Stimulated activated CD8-positive, alpha-beta memory T cell treated with anti-CD3 and anti-CD28 coated beads, Interleukin-15, amount 100 ng/mL, for 4 hours (primary cell): ENCODE measurements around the gene CBY1.
A peak's percentile ranks its signal among the peaks of the same experiment; 100 is the strongest.

ENCODE experiments used
- DNase-seq, 2 donors: peaks; one replicate each; pipeline ENCODE4 v3.0.0-alpha.2; 2020; ENCODE audit warnings: low read depth in 2 of 2

The CBY1 gene

DNA sequence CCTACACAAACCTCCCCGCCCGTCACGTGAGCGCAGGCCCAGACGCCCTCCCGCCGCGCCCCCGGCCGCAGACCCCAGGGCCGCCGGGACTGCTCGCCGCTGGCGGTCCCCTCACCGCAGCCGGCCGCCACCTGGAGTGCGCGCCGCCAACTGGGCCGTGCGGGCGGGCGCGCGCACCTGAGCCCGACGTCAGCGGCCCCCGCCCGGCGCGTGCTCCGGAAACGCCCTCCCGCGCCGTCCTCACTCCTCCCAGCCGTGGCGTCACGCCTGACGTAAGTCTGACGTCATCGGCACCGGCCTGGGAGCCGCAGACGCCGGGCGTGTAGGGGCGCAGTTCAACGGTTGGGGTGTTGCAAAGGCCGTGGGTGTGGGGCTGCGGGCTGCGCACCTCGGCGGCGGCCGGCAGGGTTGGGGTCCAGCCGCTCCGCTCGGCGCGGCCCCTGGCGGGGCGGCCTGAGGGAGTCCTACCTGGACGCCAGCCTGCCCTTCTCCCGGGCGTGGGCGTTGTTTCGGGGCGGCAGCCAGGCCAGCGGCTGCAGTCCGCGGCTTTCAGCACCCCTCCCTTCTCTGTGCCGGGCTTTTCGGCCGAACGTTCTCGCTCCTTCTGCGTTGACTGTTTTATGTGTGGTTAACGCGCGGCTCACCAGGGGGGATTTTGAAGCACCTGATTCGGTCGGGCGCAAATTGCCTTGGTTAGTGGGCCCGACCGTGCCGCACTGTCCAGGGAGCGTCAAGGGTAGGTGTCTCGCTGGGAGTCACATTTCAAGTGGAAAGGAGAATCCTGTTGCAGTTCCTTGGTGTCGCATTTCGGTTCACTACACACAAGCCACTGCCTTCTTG is 44.6 kb downstream of the CBY1 start, which contains the start of gene JOSD1:
TSS of gene JOSD1 (minus strand) at position 155 of the 840 bp plus-strand sequence. CDS start 956 bp downstream, outside the sequence.
- peak; percentile 94 to 96 for DNase-seq

DNA sequence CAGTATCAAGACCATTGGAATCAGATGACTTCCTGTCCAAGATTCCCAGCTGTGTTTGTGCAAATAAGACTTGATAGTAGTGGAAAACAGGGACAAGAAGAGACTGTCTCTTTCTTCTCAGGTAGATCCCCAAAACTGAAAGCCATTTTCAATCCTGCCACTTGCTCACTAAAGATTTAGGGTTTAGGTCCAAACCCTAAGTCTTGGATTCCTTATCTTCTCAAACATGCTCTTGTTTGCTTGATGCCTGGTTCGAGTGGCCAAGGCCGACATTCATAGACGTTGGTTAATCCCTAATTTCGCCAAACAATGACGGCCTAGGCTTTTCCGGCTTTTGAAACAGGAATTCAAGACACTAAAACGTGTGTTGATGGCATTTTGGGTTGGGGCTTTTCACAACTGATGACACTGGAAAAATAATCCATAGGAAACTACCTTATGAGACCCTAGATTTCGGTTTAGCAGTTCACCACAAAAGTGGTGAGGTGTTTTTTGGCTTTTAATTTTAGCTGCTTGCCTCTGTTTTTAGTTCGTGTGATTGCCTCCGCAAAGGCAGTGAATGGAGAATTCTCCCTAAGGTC is 48.3 kb downstream of the CBY1 start:
- DNase-seq, result no peak

DNA sequence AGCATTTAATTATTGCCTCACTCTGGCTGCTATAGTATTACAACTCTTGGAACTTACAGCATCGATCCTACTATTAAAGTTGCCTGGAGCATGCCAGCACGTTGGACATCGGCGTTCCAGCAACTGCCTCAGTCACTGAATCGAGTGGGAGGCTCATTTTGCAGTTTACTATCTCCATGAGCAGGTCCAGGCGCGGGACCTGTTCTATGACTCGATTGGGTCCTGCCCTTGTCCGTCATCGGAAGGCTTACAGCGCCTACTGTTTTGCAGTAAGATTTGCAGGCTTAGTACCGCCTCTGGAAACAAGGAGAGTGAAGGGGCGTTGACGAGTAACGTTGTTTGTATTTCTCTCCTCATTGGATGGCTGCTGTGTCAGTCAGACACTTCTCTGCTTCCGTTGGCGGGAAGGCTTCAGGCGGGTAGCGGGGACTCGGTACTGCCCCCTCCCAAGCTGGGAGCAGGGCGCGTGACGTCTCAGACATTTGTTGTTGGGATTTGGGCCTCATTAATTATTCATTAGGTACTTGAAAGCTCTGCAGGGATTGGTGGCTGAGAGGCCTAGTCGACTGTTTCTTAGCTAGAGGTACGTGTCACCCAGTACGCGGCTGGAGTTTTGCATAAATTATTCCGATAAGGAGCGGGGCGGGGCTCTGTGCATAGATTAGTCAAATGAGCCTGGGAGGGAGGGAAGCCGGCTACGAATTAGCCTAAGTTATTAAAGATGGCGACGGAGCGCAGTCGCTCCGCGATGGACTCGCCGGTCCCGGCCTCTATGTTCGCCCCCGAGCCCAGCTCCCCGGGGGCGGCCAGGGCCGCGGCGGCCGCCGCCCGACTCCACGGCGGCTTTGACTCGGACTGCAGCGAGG is 49.0 kb downstream of the CBY1 start, which contains the start of gene GTPBP1:
TSS of gene GTPBP1 (plus strand) at position 710 of the 866 bp plus-strand sequence. CDS start at position 722, 12 bp downstream.
- peak; percentile 91 to 98 for DNase-seq

DNA sequence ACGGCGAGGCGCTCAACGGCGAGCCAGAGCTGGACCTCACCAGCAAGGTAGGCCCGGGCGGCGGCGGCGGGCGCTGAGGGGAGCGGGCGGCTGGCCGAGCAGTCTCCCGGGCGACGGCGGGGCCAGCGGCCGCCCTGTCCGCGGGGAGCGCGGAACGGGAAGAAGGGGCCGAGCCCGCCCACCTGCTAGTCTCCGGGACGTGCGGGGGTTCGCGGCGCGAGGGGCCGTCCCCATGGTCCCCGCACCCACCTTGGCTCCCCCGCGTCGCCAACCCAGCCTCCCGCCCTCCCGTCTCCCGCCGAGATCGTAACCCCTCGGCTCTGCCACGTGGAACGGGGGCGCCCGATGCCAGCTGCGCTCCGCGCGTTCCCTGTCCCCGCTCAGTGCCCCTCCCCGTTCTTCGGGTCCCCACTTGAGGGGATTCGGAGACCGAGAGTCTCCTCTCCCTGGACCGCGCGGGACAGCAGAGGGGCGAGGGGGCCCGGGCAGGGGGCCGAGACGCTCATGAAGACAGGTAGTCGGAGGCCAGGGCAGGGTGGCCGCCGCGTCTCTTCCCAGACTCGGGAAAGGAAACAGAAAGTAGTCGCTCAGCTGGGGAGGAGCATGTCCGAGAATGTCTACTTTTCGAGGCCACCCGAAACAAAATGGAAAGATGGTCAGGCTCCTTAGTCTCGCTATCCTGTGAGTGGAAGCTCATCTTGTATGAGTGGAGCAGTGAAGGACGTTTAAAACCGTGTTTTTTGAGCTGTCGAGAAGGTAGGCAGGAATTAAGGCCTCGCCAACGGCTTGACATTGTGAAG is 49.9 kb downstream of the CBY1 start:
- peak in 1 of 2 donors; percentile 28 for DNase-seq

- DNase-seq, result no peak
Observed at GRCh38 chr22:38706901-38707195, 50.4 kb downstream of the CBY1 start.

- DNase-seq, result no peak
Observed at GRCh38 chr22:38707346-38707745, 50.9 kb downstream of the CBY1 start.

GRCh38 chr22:38707984-38708383 is 51.5 kb downstream of the CBY1 start:
- DNase-seq, result no peak

DNA sequence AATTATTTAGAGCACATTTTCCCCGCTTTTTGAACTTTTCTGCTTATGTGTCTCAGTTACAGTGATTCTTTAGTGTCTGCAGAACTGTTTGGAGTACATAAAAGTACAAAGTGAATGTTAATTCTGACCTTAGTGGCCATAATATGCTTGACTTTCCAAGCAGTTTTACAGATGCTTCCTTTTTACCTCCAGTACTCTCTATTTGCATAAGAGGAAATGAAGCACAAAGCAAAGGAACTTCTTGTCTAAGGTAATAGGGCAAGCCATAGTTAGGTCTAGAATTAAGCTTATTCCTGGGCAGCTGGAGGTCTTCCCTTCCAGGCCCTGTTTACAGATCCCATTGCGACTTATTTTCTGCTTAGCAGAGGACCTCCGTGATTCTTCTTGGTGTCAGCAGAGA is 52.9 kb downstream of the CBY1 start:
- DNase-seq, result no peak

DNA sequence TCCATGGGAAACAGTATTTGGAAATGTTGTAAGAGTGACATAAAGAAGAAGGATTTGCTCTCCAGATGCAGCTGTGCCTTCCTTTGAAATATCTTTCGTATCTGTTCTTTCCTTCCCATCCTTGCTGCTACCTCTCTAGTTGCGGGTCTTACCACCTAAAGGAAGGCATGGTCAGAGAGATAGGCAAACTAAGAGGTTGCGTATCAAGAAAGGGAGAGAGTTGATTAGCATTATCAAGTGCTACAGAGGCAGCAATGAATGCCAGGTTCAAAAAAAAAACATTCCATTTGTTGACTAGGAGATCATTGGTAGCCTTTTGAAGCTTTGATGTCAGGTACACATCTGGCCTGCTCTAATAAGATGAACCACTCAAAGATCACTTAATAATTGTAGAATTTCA is 53.9 kb downstream of the CBY1 start:
- no peak for DNase-seq

DNA sequence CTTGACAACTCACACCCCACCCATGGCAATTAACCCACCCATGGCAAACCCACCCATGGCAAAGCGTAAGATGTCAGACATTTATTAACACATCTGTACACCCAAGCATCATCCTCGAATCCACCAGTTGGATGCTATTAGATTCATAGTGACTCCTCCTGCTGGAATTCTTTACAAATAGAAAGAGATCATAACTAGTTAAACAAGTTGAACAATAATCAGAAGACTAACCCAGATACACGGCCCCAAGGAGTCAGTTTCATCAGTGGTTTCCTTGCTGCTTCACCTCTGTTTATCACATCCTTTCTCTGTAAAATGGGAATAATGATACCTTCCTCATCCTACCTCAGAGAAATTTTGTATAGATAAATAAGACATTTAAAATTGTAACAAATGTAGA is 54.4 kb downstream of the CBY1 start:
- DNase-seq, result no peak

DNA sequence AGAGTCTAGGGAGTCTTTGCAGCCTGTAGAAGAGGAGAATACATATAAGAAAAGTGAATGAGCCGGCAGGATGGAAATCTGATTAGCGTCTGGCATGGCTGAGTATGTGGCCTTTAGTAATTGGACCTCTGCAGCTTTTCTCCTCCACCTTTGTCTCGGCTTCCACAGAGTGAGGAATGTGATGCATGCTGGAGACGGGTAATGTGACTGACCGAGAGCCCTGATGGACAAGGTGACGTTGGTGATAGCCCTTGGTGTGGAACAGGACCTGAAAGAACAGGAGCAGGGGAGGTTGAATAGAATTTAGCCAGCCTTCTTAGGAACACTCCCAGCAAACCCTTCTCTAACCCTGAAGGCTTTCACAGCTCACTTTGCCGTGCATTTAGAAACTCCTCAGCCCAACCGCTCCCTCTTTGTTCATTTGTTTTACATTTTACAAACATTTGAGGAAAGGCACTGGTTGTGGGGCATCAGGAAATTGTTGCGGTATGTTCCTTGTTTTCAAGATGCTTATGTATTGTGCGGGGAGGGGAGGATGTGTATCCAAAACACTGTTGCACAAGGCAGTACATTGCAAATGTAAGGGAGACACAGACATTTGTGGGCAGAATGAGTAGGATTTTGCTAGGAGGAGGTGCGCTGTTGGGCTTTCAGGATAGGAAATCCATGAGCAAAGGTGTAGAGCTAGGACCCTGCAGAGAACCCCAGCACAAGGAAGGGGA is 56.2 kb downstream of the CBY1 start:
- DNase-seq, result no peak

DNA sequence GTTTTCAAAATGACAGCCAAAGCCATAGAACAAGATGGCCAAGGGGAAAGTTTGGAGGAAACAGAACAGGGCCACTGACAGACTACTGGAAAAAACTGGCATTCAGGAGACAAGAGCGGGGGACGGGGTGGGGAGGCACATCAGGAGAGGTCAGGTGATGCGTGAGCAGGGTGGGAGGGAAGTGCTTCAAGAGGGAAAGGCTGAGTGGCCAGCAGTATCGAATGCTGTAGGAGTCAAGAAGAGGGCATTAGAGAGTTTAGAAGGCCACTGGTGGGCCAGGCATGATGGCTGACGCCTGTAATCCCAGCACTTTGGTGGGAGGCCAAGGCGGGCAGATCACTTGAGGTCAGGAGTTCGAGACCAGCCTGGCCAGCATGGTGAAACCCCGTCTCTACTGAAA is 57.5 kb downstream of the CBY1 start:
- no peak for DNase-seq

- DNase-seq, result no peak
Observed at GRCh38 chr22:38715176-38715764, 58.8 kb downstream of the CBY1 start.

- no peak for DNase-seq
Observed at GRCh38 chr22:38715852-38716251, 59.4 kb downstream of the CBY1 start.

DNA sequence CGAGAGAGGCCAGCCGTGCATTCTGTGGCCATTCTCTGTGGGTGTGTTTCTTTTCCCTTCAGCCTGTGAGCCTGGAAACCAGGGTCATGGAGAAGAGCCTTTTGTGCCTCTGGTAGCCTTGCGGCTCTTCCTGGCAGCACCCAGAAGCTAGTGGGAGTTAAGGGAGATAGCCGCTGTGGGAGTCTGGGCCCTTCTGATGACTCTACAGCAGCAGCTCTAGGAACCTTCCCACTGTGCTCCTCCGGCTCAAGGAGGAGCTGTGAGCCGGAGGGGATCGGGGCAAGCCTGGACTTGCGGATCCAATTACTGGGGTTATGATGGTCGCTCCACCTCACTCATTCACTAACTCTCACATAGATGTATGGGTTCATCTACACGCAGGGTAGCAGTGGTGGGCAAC is 59.8 kb downstream of the CBY1 start:
- DNase-seq, result no peak

- DNase-seq, result no peak
Observed at GRCh38 chr22:38716826-38717225, 60.4 kb downstream of the CBY1 start.

- DNase-seq, result no peak
Observed at GRCh38 chr22:38717244-38717643, 60.8 kb downstream of the CBY1 start.

GRCh38 chr22:38718414-38718813 is 62.0 kb downstream of the CBY1 start:
- DNase-seq, result no peak

DNA sequence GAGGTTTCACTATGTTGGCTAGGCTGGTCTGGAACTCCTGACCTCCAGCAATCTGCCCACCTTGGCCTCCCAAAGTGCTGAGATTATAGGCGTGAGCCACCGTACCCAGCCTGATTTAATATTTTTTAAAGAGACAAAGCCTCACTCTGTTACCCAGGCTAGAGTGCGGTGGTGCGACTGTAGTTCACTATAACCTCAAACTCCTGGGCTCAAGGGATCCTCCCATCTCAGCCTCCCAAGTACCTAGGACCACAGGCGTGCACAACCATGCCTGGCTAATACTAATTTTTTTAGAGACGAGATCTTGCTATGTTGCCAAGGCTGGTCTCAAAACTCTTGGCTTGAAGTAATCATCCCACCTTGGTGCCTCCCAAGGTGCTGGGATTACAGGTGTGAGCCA is 62.8 kb downstream of the CBY1 start:
- DNase-seq, result no peak

GRCh38 chr22:38720350-38720749 is 63.9 kb downstream of the CBY1 start:
- no peak for DNase-seq

DNA sequence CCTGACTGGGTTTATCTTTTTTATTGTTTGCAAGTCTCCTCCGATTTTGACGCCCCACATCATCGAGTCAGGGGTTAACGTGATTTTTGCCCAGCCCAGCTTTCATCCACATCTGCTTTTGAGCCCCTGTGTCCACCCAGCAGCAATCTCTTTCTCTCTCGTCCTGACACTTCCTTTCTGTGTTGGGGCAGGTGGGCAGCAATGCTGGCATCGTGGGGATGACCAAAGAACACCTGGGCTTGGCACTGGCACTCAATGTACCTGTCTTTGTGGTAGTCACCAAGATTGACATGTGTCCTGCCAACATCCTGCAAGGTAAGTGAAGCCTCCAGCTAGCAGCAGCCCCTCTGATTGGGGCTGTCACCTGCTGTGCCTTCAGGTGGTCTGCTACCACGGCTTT is 65.1 kb downstream of the CBY1 start:
- no peak for DNase-seq
